ENCODE results near the gene IGLL1.

- TF ChIP-seq CTCF (IDR thresholded peaks at IDR 0.05; ENCODE audit: insufficient read depth, low read depth, low read length): no peak
- TF ChIP-seq EZH2 (IDR thresholded peaks at IDR 0.05; ENCODE audit: insufficient read depth, low read length): no peak
Measured at GRCh38 chr22:23530106-23530505, 50.0 kb downstream of the IGLL1 start.
